Coronary artery (tissue), 2 donors: Measurements from ENCODE around the gene SIPA1L3.
"Not testable (repeated sequence)": the region's sequence is repeated elsewhere in the genome, so short reads cannot be mapped to it uniquely, and the experiment has no call there.

Source experiments
- DNase-seq: peaks from one replicate; pipeline ENCODE4 v3.0.0-alpha.2; 2017; ENCODE audit warnings: low spot score
- H3K27ac ChIP-seq, 2 donors: fragments of 200-600 bp; sonication (generic); one replicate each; pipeline ENCODE4 v1.5.1; 2016 to 2019
- H3K4me3 ChIP-seq: fragments of 200-600 bp; sonication (generic); 2 replicates; pipeline ENCODE4 v1.5.1; 2016; ENCODE audit warnings: mild to moderate bottlenecking, moderate library complexity
- CTCF ChIP-seq: fragments of 200-600 bp; sonication (generic); IDR thresholded peaks from one replicate; pipeline ENCODE4 v1.5.1; 2019; ENCODE audit warnings: antibody characterized with exemption

The SIPA1L3 gene

DNA sequence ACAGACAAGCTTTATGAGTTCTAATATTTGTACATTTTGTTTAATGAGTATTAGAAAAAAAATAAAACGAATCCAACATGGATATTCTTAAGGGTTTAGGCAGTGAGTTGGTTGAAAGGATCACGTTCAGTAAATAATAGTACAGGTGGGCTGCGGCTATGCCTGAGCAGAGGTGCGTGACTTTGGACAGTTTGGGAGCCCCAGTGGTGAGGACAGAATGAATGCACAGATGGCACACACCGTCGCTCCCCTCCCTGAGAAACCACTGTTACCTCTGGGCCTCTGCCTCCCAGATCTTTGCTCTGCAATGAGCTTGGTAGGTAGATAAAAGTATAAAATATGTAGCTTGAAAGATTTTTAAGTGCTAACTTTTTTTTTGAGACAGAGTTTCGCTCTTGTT is 153.3 kb downstream of the SIPA1L3 start:
- H3K4me3 ChIP-seq: no peak overlapping the region
- TF ChIP-seq CTCF: no peak
- H3K27ac ChIP-seq: no peak overlapping the region
- DNase-seq: no peak

GRCh38 chr19:38061294-38061693 is 154.3 kb downstream of the SIPA1L3 start:
- Histone ChIP-seq H3K4me3 (no peak overlapping the region), H3K27ac (no peak overlapping the region)
- no peak for DNase-seq
- TF ChIP-seq CTCF: no peak

- no peak overlapping the region for H3K4me3 ChIP-seq
- no peak overlapping the region for H3K27ac ChIP-seq
- DNase-seq: no peak
- TF ChIP-seq CTCF: no peak
Measured at GRCh38 chr19:38062959-38063761, 156.2 kb downstream of the SIPA1L3 start.

GRCh38 chr19:38063928-38064327 is 156.9 kb downstream of the SIPA1L3 start:
- H3K27ac ChIP-seq: no peak overlapping the region
- DNase-seq: no peak
- H3K4me3 ChIP-seq: no peak overlapping the region
- TF ChIP-seq CTCF: no peak

DNA sequence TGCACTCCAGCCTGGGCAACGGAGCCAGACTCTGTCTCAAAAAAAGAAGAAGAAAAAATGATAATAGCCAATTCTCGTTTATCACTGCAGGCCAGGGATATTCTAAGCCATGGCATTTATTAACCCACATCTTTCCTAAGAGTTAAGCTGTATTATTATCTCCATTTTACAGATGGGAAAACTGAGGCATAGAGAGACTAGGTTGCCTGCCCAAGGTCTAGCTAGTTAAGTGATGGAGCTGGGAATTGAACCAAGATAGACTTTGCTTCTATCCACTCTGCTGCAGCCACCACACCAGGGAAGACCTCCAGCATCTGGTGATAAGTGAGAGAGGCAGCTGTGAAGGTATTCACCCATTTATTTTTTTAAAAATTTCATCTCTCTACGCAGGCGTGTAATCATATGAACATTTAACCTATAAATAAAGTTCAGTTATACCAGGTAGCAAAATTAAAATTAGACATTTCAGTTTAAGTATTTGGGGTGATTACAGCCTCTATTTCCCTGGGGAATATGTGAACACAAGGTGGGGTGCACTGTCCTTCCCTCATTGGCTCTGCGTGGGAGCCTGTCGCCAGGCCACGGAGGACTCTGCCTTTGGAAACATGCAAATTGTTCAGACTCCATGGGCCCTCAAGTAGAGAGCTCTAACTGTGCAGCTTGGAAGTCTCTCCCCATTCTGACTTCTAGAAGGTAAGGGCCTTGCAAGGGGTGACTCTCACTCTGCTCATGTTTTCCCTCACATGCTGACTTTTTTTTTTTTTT is 157.8 kb downstream of the SIPA1L3 start:
- no peak overlapping the region for H3K27ac ChIP-seq
- no peak overlapping the region for H3K4me3 ChIP-seq
- DNase-seq: no peak
- TF ChIP-seq CTCF: no peak

DNA sequence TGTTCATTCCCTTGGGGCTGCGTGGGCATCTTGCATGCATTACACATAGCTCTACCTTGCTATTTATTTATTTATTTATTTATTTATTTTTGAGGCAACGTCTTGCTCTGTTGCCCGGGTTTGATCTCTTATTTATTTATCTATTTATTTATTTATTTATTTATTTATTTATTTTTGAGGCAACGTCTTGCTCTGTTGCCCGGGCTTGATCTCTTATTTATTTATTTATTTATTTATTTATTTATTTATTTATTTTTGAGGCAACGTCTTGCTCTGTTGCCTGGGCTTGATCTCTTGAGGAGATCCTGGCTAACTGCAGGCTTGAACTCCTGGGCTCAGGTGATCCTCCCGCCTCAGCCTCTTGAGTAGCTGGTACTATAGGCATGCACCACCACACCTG is 158.8 kb downstream of the SIPA1L3 start:
- not testable (repeated sequence) for DNase-seq, H3K27ac ChIP-seq, H3K4me3 ChIP-seq

GRCh38 chr19:38068826-38069225 is 161.8 kb downstream of the SIPA1L3 start:
- no peak overlapping the region for H3K4me3 ChIP-seq
- DNase-seq: no peak
- H3K27ac ChIP-seq: no peak overlapping the region
- no peak for TF ChIP-seq CTCF
